Bone marrow (tissue), 2 donors: ENCODE results near the gene NSG2.

Source experiments
- DNase-seq, 2 donors: peaks; one replicate each; lab custom pipeline; 2025; lab: John Stamatoyannopoulos, UW

Gene NSG2

DNA sequence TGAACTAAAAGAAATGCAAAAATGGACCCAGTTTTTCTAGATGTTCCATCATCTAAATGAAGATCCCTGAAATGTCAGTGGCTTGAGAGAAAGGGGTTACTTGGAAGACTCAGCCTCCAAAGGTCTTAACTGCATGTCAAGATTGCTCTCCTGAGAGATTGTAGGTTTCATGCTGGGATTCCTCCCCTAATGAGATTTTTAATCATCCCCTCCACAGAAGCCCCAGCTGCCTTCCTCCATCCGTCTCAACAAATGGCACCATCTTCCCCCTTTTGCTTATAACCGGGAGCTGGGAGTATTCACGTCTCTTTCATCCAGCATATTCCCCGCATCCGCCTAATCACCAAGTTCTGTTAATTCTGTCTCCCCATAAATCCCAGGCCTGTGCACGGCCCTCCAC is 104.5 kb downstream of the NSG2 start:
- no peak for DNase-seq

DNA sequence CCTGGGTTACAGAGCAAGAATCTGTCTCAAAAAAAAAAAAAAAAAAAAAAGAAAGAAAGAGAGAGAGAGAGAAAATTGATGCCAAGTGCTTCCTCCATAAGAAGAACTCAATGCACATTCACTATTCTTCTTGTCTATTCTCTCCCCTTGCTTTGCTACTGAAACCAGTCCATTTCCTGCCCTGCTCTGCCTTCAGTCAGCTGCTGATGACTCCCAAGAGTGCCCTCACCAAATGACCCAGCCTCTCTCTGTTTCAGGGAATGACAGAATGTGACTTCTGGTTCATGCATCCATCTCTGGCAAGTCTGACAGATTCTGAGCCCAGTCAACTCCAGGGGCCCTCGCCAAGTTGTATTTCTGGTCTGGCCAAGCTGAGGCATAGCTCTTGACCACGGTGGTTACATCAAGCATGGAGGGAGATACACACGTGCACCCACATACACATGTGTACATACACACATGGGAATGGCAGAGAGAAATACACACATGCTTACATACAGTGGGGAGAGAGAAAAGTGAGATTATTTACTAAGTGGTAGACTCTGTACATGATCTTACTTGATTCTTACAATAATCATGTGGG is 106.2 kb downstream of the NSG2 start:
- no peak for DNase-seq

DNA sequence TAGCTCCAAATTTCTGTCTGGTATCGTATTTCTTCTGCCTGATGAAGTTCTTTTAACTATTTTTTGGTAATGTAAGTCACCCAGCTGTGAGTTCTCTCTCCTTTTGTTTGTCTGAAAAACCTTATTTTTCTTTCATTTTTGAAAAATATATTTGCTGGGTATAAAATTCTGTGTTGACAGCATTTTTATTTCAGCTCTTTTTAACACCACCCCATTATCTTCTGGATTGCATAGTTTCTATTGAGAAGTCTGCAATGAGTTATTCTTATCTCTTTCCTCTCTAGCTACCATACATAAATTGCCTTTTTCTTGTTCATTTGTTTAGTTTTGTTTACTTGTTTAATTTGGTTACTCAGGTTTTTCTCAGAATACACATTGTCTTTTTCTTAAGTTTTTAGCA is 109.1 kb downstream of the NSG2 start:
- no peak for DNase-seq

DNA sequence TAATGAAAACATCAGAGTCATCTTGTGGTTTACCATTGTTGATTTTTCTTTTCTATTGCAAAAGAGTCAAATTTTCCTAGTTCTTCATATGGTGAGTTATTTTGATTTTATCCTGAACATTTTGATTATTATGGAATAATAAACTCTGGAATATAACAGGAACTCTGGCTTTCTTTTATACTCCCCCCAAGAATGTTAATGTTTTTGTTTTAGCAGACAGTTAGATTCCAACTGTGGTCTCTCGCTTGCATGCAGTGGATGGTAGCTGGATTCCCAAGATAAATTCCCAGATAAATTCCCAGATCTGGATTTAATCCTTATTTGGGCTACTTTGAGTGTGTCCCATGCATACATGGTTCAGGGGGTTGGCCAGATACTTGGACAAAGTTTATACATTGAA is 109.8 kb downstream of the NSG2 start:
- no peak for DNase-seq

DNA sequence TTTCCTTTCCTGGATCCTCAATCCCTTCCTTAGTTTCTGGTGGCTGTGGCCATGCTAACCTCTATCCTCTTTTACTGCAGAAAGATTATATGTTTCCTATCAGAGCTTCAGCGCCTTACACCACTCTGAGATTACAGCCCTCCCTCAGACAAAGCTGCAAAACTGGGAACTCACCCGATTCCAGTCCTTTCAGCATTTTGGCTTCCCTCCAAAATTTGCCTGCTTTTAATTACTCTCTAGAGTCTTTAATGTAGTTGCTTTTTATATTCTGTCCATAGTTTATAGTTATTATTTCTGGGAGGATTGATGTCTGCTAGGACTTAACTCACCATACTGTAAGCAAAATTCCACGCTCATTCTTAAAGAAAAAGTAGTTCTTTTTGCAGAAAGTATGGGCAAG is 110.2 kb downstream of the NSG2 start:
- no peak for DNase-seq

DNA sequence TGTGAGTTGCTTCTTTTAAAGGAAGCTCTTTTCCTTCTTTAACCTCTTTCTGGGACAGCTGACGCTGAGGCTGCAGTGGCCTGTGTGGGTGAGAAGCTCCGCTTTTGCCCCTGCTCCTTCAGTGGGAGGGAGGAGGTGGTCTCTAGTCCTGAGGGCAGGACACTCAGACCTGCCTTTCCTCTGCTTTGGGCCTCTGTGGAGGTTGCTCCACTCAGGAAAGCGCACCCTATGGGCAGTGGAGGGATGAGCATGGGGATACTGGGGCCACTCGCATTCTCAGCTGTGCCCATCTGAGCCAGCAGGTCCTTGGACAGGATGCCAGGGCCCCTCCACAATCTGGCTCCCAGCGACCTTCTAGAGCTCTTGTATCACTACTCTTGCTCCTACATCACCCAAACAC is 111.5 kb downstream of the NSG2 start:
- DNase-seq, result no peak
